Stimulated activated CD4-positive, alpha-beta T cell treated with anti-CD3 and anti-CD28 coated beads, Interleukin-12 subunit alpha, Interleukin-12 subunit beta, amount 100 ng/mL, for 4 hours (primary cell): ENCODE results near the gene CASZ1.

ENCODE experiments used
- DNase-seq: peaks from one replicate; pipeline ENCODE4 v3.0.0-alpha.2; 2020

CASZ1 gene

DNA sequence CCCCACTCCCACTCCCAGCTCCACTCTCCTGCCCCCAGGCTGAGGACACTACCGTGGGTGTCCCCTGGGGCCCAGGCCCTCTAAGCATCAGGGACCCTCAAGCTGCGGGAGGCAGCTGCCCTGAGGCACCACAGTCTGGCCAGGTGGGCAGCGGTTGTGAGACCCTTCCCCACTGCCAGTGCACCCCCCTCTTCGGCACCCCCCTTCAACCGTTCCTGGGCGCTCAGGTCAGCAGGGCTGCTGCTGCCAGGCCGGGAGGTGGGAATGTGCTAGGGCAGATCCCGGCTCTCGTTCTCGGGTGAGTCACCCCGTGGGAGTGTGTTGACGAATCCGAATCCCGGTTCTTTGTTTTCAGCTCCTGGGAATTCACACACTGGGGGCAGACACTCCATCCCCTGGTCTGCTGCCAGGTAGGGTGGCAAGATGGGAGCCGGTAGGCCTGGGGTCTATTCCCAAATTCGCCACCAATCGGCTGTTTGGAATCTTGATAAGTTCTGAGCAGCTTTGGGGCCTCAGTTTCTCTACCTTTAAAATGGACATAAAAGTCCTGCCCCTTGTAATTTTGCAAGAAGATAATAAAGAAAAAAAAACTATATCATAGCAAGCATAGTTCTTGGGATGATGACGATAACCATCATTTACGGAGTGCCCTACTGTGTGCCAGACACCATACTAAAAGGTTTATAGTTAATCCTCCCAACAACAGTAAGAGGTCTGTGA is 28.5 kb upstream of the CASZ1 start:
- no peak for DNase-seq

DNA sequence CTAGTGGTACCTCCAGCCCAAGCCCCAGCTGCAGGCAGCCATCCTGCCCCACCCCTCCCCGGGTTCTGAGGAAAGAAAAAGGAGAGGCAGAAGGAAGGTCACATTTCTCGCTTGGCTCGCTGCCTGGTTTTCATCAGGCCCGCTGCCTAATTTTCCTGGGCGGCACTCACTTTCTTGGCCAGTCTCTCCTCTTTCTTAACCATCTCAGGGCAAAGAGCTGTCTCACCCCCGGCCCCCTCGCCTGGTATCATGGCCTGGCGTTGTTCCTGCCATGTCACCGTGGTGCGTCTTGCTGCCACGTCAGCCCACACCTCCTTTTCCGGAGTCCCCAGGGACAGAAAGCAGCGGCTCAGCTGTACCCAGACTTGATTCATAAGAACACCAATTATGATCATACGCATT is 26.6 kb upstream of the CASZ1 start:
- DNase-seq, result no peak

DNA sequence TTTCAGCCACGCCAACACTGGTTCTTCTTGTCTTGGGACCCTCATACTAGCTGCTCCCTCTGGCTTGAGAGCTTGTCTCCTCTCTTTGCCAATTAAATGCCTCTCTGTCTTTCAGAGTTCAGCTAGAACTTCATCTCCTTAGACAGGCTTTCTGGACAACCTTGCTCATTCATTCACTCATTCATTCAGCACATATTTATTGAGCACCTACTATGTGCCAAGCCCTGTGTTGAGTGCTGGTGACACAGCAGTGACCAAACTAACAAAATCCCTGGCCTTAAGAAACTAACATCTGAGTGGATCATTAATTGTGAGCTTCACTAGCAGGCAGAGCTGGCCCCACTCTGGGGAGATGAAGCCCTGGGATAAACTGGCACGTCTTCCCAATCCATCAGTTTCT is 24.9 kb upstream of the CASZ1 start:
- DNase-seq, result no peak

DNA sequence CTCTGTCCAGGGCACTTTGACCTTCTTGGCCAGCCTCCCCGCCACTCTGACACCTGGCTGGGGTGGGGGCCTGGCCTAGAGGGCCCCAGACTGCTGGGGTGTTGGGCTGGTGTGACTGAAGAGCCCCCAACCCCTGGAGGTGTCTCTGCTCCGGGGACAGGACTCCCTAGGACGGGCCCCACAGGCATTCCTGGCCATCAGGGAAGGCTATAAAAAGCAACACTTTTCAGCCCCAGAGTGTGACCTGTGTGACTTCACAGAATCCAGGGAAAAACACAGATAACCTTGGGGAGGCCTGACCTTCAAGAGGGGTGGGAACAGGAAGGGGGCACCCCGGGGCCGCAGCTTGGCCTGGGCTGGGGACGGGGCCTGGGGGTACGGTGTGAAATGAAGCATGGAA is 24.0 kb upstream of the CASZ1 start:
- no peak for DNase-seq

DNA sequence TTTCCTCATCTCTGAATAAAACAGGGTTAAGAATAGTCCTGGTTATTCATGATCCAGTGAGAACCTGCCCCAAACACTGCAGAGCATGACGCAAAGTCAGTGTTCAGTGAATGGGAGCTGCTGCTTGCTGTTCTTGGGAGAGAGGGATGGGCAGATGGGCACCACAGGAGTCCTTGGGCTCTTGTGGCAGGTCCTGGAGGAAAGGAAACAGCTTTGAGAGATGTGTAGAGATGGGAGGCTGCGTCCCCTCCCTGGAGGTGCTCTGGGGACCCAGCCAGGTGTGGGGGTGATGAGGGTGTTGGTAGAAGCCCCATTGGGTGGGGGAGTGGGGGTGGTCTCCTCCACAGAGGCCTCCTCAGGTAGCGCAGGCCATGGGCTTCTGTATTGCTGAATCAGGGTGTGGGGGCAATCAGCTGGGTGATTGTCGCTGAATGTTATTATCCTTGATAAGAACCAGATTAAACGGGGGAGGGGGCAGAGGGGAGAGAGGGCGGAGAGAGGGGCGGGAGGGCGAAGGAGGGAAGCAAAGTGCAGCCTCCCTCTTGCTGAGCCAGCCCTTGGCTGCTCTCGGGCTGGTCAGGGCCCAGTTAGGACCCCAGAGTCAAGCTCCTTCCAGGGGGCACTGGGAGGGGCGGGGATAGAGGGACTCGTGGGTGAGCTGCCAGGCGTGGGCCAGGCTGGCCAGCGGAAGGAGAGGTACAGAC is 22.9 kb upstream of the CASZ1 start:
- no peak for DNase-seq

DNA sequence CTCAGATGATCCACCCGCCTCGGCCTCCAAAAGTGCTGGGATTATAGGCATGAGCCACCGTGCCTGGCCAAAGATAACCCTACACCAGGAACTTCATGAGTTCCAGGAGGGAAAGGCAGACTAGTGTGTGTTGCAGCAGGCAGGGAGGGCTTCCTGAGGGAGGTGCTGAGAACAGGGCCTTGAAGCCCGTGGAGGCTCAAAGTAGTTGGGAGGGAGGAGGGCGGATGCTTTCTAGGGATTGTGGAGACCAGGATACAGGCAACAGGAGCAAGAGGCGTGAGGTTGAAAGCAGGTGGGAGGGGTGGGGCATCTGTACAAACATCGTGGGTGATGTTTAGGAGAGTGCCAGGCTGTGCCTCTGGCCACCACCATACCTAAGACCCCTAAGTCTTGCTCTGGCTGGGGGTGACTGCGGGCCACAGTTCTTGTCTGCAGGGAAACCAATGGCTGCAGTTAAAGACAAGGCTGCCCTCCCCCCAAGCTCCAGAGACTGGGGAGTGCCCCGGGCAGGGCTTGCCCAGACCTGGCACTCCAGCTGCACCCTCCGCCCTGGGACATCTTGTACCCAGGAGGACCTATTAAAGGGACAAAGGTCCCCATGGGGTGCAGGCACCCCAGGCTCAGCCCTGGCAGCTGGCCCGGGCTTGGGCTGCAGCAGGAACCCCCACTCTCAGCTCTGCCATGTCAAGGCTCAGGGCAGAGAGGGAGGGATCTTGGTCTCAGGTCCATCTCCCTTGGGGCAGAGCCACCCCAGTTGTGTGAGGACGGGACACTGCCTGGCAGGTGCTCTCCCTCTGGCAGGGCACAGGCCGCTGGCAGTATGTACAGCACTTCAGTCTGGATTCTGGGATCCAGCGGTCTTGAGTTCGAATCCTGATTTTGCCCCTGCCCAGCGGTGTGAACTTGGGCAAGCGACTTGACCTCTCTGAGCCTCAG is 22.1 kb upstream of the CASZ1 start:
- DNase-seq, result no peak

DNA sequence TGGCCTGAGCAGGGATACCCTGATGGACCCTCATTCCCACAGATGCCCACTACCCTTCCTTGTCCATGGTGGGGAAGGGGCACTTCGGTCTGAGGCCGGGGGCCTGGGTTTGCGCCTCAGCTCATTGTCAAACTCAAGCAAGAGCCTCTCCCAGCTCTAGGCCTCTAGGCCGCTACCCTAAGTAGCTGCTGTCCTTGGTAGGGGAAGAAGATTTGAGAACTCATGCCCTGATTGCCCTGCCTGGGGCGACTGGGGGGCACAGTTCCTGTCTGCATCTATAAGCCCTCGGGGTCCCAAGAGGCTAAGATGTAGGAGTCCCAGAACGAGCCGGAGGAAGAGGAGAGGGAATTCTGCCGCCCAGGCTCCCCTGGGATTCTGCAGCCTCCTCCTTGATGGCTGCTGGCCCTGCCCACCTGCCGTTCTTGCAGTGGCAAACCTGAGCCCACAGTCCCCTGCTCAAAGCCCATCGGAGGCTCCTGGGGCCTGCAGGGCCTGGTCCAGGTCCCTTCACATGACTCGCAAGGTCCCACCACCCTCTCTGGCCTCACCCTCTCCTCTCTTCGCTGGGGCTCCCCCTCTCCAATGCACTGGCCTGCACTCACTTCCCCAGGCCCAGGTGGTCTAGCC is 20.4 kb upstream of the CASZ1 start:
- no peak for DNase-seq

DNA sequence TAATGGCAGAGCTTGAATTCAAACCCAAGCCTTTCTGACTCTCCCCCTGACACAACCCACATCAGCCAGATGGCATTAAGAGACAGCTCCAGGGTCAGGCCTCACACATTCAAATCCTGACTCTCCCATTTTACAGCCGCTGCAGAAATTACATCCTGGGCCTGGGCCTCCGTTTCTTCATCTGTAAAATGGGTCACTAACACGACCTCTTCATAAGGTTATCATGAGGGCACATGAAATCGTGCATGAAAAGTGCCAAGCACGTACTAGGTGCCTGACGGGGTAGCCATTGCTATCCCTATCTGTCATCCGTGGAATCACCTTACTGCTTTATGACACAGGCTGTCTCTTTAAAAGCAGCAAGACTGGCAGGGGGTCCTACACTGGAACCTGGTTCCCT is 19.8 kb upstream of the CASZ1 start:
- no peak for DNase-seq

DNA sequence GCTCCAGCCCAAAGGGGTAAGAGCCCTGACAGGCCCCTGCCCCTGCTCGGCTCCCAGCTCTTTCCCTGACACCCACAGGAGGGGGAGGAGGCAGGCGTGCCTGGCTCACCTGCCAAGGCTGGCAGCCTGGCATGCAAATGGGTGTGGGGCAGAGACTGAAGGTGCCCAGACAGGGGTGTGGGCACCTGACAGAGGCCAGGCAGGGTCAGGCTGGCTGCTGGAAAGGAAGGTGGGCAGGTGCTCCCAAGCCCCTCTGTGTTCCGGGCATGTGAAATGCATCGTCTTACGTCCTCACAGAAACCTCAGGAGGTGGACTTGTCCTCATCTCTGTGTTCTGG is 19.4 kb upstream of the CASZ1 start:
- no peak for DNase-seq

DNA sequence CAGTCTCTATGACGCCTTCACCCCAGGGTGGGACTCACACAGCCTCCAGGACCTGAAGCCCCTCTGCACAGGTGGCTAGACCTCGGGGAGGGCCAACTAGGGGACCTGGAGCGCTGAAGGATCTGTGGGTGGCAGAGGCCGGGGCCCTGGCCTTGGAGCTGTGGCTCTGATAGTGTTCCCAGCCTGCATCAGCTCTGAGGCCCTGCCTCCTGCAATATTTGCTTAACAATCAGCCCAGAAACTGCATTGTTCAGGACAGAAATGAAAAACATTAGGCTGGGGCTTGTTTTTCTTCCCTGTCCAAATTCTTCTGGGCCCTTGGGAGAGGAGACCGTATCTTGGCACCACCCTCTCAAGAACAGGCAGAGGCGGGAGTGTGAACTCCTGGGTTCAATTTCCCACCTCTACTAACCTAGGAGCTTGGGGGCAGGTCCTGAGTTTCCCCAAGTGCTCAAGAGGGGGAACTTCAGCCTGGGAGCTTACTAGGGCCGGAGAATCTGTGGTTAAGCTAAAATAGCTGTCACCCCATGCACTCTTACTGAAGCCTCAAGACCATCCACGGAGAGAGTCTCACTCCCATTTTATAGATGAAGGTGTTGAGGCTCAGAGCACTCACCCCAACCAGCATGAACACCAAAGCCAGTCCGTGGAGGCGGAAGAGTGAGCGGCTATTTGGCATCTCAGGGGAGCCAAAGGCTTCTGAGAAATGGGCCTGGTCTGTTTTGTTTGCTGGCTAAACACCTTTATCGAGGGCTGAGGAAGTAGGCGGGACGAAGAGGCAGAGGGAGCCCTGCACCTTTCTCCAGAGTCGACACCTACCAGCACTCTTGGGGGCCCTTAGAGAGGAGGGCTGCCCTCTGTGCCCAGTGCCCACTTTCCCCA is 18.8 kb upstream of the CASZ1 start:
- no peak for DNase-seq

DNA sequence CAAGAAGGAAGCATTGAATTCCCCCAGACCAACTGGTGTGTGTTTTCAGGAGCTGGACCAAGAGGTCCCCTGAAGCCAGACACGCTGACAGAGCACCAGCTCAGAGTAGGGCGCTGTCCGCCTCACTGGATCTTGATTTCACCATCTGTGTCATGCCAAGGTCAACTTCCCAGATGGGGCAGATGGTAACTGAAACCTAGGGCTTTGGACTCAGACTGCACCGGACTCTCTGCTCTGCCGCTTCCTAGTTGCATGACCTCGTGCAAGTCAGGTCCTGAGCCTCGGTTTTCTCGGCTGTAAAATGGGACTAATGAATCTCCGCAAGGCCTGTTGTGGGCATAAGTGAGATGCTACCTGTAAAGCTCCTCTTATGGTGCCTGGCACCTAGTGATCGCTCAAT is 17.9 kb upstream of the CASZ1 start:
- DNase-seq, result no peak

DNA sequence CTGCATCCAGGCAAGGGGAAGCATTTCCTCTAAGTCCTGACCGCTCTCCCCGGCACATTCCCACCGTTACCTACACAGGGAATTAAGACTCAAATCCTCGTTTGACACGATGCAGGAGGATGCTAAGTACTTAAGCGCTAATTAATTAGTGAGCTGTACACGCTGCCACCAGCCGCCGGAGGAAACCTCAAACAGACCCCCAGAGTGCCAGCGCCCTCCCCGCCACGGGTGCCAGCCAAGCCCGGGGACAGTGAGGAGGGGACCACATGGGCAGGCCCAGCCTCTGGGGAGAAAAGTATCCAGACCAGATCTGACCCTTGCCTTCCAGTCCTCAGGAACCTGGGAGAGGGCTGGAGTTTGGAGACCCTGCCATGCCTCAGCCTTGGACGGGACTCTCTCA is 17.4 kb upstream of the CASZ1 start:
- DNase-seq, result no peak

DNA sequence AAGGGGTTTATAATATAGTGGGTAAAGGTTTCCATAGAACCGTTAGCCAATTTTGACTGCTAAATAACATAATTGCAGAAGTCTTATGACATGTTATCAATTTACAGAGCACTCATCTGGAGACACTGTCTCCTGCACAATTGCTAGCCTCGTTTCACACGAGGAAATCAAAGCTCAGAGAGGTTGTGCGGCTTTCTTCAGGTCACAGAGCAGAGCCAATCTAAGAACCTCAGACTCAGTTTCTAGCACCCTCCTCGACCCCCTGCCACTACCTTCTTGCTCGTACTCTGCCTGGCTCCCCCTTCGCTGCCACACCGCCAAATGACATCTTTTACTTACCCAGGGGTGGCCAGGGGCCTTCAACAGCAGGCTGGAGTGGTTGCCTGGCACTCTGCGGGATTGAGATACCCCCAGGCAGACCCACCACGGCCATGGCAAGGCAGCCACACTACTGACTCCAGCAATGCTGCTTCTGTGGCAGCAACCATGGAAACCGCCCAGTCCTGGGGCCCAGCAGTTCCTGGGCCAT is 16.0 kb upstream of the CASZ1 start:
- DNase-seq, result no peak

DNA sequence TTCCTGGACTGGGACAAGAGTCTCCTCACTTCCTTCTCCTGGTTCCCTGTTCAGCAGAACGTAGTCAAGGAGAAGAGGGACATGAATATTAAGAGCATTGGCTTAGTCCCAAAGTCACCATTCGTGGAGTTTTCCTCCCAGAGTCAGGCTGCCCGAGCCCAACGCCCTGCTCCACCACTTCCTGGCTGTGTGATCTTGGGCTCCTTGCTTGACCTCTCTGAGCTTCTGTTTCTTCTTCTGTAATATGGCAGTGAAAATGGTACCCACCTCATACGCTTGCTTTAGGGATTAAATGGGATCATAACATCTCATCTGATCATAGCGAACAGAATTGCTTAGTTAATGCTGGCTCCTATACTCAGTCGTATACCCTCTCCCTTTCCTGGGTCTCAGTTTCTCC is 12.0 kb upstream of the CASZ1 start:
- no peak for DNase-seq

DNA sequence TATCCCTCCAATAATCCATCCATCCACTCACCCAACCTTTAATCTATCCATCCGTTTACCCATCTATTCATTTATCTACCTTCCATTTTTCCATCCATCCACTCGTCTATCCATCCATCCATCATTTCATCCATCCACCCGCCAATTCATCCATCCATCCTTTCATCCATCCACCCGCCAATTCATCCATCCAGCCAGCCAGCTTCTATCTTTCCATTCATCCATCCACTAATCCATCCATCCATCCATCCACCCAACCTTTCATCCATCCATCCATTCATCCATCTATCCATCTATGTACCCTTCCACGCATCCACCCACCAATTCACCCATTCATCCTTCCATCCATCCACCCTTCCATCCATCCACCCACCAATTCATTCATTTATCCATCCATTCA is 10.5 kb upstream of the CASZ1 start:
- DNase-seq, result no peak

DNA sequence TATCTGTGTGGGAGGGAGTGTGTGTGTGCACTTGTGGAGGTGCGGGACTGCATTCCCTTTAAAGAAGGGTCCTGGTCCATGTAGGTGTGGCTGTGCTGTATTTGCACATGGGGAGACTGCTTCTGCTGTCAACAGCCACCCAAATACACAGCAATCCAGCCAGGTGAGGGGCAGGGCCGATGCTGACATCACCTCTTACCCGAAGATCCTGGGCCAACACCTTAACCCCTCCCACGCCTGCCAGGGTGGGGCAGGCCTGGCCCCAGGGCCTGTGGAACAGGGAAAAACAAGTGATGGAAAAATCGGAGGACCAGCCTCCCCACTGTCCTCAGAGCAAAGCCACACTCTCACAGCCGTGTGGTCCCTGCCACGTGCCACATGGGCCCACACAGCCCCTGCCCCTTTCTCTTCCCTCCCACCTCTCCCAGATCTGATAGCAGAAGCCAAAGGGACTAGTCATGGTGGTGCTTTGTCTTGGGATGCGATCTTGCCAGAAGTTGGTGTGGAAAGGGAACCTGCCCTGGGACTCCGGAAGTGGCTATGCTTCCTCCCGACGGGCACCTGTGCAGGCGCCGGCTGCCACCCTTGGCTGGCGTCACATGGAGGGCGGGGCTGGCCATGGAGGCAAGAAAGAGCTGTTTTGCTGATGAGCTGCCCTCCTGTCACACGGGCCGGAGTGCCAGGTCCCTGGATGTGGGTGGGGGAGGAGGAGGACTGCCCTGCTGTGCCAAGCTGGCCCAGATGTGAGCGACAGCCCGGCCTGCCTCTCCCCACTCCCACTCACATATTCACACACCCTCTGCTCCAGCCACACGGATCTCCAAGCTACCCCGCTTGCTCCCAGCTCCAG is 7.8 kb upstream of the CASZ1 start:
- DNase-seq, result no peak

DNA sequence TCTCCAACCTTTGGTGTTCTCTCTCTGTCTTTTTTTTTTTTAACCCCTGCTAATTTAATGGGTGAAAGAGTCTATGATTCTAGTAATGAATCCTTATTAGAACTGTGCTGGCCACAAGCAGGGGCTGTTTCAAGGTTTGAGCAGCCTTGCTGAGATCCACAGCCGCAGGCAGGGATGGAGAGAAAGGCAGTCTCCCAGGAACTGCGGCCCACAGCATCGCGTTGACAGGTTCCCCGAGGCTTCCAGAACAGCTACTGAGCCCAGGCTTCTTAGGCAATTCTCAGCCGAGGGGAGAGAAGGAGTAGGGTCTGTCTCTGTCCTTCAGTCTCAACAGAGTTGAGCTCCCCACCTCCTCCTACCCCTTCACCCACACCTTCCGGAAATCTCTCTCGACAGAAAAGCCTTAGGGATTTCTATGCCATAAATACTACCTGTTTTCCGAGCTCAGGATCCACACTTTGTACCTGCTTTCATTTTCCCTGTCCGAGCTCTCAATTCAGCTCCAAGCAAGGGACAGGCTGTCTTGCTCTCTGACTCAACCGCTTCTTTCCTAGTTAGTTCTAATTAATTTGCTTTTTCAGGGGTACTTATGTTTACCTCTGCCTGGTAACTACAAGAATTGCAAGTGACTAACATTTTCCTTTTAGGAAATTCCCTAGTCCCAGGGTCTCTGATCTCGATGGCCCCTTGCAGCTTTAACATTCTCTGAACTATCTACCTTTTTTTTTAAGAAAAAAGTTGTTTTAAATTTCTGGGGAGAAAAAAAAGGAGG is 6.7 kb upstream of the CASZ1 start:
- DNase-seq, result no peak

DNA sequence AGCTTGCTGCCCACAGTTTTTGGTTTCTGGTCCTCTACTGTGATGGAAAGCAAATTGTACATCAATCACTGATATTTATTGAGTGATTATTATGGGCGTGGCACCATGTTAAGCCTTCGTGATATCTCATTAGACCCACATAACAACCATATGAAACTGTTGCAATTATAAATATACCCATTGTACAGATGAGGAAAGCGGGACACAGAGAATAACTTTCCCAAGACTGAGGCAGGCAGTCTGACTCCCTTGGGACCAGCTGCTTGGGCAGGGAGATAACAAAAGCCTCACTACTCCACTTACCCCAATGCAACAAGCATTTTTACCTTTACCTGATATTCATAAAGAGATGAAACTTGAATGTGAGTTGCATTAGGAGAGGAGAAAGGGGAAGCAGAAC is 4.3 kb upstream of the CASZ1 start:
- no peak for DNase-seq

DNA sequence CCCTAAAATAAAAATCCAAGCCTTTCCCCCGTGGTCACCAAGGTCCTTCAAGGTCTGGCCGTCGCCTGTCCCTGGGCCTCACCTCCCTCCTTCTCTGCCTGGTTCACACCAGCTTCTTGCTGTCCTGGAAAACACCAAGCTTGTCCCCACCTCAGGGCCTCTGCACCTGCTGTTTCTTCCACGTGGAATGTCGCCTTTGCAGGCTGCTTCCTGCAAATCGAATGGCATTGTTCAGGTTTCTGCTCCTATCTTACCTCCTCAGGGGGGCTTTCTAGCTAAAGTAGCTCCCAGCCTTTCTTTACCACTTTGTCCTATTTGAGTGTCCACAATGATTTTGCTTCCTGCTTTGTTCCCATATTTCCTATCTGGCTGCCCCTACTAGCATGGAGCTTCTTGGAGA is 3.3 kb upstream of the CASZ1 start:
- no peak for DNase-seq

DNA sequence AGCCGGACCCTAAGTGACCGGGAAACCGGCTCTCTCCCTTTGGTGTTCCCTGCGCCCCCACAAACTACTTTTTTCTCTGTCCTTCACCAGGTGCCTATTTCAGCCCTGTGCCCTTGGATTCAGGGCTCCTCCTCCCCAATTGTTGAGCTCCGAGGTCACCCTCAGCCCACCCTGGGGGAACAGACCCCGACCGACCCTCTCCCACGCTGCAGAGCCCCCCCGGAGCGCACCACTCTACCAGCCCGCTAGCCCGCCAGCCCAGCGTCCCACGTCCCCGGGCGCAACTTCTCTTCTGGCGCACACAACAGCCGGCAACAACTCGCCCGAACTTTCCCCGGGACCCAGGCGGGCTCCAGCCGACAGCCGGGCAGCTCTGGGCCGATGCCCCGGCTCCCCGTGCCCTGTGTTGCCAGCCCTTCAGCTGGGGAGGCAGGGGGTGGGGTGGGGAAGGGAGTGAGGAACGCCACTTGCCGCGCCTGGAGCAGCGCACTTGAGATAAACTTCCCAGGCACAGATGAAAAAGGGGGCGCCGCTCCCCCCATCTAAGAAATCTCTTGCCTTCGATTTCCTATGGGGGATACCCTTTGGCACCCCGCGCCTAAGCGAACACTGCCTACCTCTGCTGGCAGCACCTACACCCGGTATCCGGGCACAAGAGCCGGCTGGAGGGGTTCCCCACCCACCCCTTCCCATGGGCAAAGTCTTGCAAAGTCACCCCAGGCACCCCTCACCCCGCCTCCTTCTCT is 997 bp downstream of the CASZ1 start:
- DNase-seq, result no peak
